ENCODE results near the gene TMC8.
"Not testable (repeated sequence)": the region's sequence is repeated elsewhere in the genome, so short reads cannot be mapped to it uniquely, and the experiment has no call there.

Gene TMC8

GRCh38 chr17:78130437-78131101 is at the start of gene TMC8:
TMC8 (plus strand) TSS chr17:78130771; CDS start chr17:78131589, 818 bp downstream.
- no peak for DNase-seq

- DNase-seq = no peak
Measured at GRCh38 chr17:78081551-78081950, 49.0 kb upstream of the TMC8 start.

- DNase-seq = not testable (repeated sequence)
Measured at GRCh38 chr17:78082355-78082872, 48.2 kb upstream of the TMC8 start.

GRCh38 chr17:78082988-78083387 is 47.6 kb upstream of the TMC8 start:
- DNase-seq = peak; percentile 12 to 37

- no peak for DNase-seq
Measured at GRCh38 chr17:78086740-78087139, 43.8 kb upstream of the TMC8 start.

- DNase-seq = no peak
Measured at GRCh38 chr17:78088529-78088928, 42.0 kb upstream of the TMC8 start.

GRCh38 chr17:78089576-78090281 is 40.8 kb upstream of the TMC8 start:
- DNase-seq = no peak

GRCh38 chr17:78092794-78093324 is 37.7 kb upstream of the TMC8 start:
- DNase-seq = no peak

GRCh38 chr17:78095035-78095434 is 35.5 kb upstream of the TMC8 start:
- DNase-seq = no peak

GRCh38 chr17:78096093-78096492 is 34.5 kb upstream of the TMC8 start:
- no peak for DNase-seq

GRCh38 chr17:78101112-78101511 is 29.5 kb upstream of the TMC8 start:
- DNase-seq = no peak

GRCh38 chr17:78101542-78101941 is 29.0 kb upstream of the TMC8 start:
- DNase-seq = no peak

- DNase-seq = no peak
Measured at GRCh38 chr17:78103311-78103710, 27.3 kb upstream of the TMC8 start.

- DNase-seq = no peak
Measured at GRCh38 chr17:78104540-78104941, 26.0 kb upstream of the TMC8 start.

GRCh38 chr17:78105101-78105500 is 25.5 kb upstream of the TMC8 start:
- no peak for DNase-seq

GRCh38 chr17:78105551-78105950 is 25.0 kb upstream of the TMC8 start:
- DNase-seq = no peak

GRCh38 chr17:78106211-78106610 is 24.4 kb upstream of the TMC8 start:
- no peak for DNase-seq

- no peak for DNase-seq
Measured at GRCh38 chr17:78107457-78107856, 23.1 kb upstream of the TMC8 start.

- no peak for DNase-seq
Measured at GRCh38 chr17:78107976-78108725, 22.4 kb upstream of the TMC8 start.

- DNase-seq = no peak
Measured at GRCh38 chr17:78108726-78109488, 21.7 kb upstream of the TMC8 start.

GRCh38 chr17:78109489-78109761 is 21.1 kb upstream of the TMC8 start:
- no peak for DNase-seq

GRCh38 chr17:78110363-78111015 is 20.1 kb upstream of the TMC8 start:
- DNase-seq = no peak

Data from NCI-H187 (cell line).